GM19238 (cell line): Measurements from ENCODE around the gene SLC2A4.
"Not testable (repeated sequence)": the region's sequence is repeated elsewhere in the genome, so short reads cannot be mapped to it uniquely, and the experiment has no call there.

Experiments used
- DNase-seq: peaks from one replicate; pipeline ENCODE4 v3.0.0; 2011; ENCODE audit warnings: low spot score; ENCODE audit not compliant: insufficient read length

SLC2A4 gene

GRCh38 chr17:7281074-7281952, at the start of gene SLC2A4:
SLC2A4 (plus strand) TSS chr17:7281718; CDS start chr17:7281935, 217 bp downstream.
- DNase-seq: peak; percentile 96

- no peak for DNase-seq
These were observed 49.4 kb upstream of the SLC2A4 start for GRCh38 chr17:7232114-7232513.

DNA sequence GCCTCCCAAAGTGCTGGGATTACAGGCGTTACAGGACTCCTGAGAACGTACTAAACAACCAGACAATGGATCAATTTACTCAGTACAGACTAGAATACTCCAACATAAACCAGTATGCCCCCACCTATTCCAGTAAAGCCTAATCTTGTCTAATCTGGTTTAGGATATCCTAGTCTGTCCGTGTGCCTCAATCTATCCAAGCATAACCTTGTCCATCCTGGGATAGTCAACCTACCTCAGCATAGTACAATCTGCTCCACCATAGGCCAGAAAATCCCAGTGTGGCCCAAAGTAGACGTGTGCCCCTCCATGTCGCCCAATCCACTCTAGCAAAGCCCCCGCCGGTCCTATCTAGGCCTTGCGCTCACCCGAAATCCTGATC, 47.8 kb upstream of the SLC2A4 start:
- DNase-seq: no peak

- peak; percentile 98 for DNase-seq
These were observed 47.2 kb upstream of the SLC2A4 start, which contains the start of gene DVL2 for GRCh38 chr17:7234083-7234951. DVL2 (minus strand) TSS chr17:7234517; CDS start chr17:7234262, 255 bp downstream.

DNA sequence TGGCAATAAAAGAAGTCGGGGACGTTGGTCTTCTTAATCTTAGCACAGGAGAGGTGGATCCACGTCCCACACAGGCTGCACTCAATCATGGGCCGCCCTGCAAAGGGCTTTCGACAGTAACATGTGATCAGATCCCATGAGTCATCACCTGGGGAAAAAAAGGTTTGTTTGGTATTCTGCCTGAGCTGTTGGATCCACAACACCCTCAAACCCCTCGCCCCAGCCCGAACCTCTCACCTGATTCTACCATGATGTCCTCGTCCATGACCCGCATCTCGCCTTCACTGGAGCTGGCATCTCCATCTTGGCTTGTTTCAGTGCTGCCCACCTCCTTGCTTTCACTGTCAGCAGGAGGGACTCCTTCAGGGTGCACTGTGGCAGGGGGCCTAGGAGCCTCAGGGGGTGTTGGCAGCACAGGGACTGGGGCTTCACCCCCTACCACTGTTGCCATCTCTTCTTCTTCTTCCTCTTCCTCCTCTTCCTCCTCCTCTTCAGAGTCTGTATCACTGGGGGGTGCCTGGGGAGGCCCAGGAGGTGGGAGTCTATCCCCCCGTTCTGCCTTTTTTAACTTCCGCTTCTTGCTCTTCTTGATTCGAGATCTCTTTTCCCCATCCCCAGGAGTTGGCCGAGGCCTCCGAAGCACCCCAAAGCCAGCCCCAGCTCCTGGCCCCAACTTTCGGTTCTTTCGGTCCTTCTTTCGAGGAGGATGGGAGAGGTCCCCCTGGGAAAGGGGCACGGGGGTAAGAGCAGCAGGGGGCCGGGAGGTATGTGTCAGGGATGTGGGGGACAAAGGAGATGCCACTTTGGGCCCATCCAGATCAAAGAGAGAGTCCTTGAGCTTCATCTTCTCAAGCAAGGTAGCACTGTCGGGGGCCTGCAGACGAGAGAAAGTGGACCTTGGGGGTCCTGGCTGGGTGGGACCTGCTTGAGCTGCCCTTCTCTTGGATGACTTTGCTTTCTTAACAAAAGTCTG, 45.5 kb upstream of the SLC2A4 start:
- no peak for DNase-seq

DNA sequence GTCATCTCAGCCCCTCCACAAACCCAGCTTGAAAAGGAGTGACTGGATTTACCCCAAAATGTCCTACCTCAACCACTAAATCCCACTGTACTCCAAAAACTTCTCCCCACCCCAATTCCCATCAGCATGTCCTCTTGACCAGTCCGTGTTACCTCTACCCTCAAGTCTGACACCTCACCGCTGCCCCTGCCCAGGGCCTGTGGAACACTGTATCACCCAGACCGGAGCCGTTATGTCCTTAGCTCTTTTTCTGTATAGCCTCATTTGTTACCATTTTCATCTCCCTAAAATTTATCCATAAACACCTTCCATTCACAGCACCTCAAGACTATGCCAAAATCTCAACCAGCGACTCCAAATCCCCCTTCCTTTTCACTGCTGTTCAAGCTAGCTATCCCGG, 44.7 kb upstream of the SLC2A4 start:
- no peak for DNase-seq

- DNase-seq: no peak
These were observed 44.2 kb upstream of the SLC2A4 start for GRCh38 chr17:7237266-7237760.

DNA sequence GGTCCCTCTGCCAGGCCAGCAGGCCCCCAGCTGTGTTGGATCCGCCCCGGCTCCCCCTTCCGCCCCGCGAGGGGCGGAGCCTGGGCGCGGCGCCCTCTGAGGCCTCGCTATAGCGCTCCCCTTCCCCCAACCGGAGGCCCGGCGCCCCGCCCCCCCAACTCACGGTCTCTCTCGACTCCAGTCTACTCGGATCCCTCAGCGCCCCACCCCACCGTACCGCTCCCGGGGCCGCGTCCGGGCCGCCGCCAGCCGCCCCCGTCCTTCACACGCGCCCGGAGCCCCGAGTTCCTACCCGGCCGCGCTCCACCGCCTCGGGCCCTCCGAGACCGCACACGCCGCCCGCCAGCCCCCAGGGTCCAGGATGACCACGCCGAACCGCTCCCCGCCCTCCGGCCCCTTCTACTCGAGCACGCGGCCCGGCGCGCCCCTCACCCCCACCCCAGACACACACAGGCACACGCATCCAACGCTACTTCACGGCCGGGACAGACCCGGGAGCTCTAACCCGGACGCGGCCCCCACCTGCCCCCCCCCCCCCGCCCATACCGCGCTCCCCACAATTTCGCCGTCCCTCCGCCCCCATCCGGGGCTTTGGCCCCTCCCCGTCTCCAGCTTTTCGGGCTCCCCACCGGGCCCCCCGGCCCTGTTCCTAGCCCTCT, 43.6 kb upstream of the SLC2A4 start:
- peak; percentile 80 for DNase-seq

DNA sequence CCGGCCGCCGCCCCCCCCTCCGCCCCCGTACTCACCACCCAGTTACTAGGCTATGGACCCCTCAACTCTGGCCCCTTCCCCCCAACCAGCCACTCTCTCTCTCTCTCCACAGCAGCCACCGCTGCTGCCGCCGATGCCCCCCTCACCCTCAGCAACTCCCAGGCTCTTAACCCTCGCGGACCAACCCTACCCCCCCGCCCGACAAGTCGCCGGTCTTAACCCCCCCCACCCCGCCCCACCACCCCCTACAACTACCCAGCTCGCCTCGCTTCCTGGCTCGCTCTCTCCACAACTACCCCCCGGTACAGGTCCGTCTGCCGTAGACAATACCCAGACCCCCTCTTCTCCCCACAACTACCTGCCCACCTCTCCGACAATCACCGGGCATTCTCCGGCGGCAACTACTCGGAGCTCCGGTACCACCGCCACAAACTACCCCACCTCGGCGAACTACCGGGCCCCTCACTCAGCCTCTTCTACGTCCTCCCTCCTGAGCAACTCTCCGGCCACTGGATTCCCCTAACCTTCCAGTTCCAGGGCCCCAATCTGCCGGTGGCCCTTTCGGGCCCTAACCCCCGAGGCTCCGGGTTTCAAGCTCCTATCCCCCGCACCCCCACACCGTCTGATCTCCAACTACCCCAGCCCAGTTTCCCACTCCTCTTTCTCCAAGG, 43.0 kb upstream of the SLC2A4 start:
- DNase-seq: no peak

DNA sequence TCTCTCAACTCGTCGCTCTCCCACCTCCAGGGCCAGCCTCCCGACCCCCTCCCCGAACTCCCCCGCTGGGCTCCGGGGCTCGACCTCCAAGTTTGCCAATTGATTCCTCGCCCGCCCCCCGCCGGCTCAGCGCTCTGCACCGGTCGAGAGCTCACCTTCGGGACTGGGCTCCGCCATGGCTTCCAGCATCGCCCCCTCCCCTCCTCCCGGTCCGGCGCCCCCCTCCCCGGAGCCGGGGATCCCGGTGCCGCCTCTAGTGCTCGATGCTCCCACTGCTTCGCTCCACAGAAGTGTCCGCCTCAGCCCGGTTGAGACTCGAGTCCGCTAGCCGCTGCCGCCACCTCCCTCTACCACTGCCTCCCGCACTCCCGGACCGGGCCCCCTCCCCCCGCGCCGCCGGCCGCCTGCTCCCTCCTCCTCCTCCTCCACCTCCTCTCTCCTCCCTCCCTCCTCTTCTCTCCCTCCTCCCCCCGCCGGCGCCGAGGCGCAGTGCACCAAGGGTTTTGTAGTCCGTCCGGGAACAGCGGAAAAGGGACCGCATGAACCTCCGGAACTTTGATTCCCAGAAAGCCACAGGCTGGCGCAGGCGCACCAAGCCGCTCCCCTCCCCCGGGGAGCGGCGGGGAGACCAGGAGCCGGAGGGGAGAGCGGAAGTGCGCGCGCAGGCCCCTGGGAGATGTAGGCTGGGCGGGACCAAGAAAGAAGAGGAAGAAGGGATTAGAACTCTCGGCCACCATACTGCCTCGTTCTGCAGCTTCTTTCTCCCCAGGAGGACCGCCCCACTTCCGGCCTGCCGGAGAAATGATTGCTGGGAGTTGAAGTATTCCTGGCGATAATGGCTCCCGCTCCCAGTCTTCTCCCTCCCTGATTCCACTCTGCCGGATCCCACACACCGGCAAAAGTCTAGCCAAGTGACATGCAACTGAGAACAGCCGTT, 42.2 kb upstream of the SLC2A4 start, which contains the start of gene PHF23:
PHF23 (minus strand) TSS at position 367 of the 937 bp plus-strand sequence; CDS start at position 189, 178 bp downstream.
- peak; percentile 98 for DNase-seq

- DNase-seq: no peak
These were observed 41.1 kb upstream of the SLC2A4 start for GRCh38 chr17:7240375-7240774.

- DNase-seq: no peak
These were observed 40.3 kb upstream of the SLC2A4 start for GRCh38 chr17:7241090-7241733.

DNA sequence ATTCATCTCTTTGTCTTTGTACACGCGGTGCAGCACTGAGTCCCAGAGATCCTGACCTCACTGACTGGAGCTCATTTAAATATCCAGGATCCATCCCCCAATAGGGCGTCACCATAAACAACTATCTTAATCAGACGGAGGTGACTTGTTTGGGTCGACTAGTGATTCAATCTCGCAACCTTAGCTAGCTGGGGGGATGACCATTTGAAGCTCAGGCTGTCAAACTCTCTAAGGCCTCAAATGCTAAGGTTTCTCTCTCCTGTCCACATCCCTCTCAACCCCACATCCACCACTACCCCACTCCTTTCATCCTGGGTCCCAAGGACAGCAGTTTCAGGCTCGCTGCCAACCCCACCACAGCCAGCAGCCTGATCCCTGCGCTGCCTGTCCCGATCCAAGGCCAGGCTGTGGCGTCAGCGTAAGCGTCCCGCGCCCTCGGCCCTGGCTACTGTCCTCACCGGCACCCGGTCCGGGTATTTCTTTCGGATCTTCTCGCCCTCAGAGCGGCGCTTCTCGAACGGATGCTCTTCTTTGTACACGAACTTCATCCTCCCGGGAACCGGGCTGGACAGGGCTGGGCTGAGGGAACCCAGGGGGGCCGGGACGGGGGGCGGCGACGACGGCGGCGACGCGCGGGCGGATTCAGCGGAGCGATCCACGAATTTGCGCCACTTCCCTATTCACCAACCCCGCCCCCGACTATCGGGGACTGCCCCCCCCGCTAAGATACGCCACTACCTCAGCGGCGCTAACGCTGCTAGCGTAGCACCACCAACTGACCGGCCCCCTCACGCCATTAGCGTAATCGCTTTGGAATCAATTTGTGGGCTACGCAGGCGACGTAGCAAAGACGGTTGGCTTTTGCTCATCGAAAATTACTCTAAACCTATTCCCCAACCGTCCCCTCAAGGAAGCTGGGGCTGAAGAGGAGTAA, 39.5 kb upstream of the SLC2A4 start, which contains the start of gene GABARAP:
GABARAP (minus strand) TSS at position 667 of the 934 bp plus-strand sequence; CDS start at position 548, 119 bp downstream.
- DNase-seq: peak; percentile 56

DNA sequence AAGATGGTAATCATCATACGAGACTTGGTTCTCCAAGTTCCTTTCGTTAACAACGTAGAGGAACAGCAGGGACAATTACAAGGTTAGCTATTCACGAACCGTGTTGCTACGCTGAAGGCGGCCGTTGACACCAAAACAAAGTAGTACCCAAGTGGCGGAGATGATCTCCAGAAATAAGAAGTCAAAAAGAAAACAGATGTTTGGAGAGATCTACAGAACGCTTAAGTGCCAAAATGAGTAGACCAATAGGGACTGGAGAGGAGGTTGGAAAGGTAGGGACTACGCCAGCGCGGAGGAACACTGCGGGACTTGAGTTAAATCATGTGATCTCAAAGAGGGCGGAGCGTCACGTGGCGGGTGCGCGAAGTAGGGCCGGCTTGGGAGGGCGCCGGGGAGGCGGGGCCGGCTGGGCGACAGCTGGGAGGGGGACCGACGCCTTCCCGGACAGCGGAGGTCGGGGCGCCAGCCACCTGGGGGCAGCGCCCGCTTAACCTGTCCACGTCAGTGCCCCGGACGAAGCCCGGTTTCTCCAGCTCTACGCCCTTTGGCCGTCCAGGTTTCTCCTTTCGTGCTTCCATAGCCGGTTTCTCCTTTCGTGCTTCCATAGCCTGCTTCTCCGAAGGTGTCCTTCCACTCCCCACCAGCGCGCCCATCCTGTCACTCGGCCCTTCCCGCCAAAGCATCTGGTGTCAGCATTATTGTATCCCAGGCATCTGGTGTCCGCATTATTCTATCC, 38.6 kb upstream of the SLC2A4 start:
- DNase-seq: peak; percentile 85

GRCh38 chr17:7243453-7243729, 38.1 kb upstream of the SLC2A4 start:
- DNase-seq: no peak

- not testable (repeated sequence) for DNase-seq
These were observed 37.7 kb upstream of the SLC2A4 start for GRCh38 chr17:7243838-7244237.
